T-helper 9 cell (primary cell): ENCODE data around the gene KRTAP9-7.
"Not testable (repeated sequence)": the region's sequence is repeated elsewhere in the genome, so short reads cannot be mapped to it uniquely, and the experiment has no call there.

Experiments used
- DNase-seq: peaks from one replicate; pipeline ENCODE4 v3.0.0-alpha.2; 2020
- total RNA-seq, 2 donors: gene quantifications; one replicate each; lab custom pipeline; 2026; lab: John Stamatoyannopoulos, UW

KRTAP9-7 gene, protein sequence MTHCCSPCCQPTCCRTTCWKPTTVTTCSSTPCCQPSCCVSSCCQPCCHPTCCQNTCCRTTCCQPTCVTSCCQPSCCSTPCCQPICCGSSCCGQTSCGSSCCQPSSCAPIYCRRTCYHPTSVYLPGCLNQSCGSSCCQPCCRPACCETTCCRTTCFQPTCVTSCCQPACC
- 0 reads per million in 2 donors for total RNA-seq

DNA sequence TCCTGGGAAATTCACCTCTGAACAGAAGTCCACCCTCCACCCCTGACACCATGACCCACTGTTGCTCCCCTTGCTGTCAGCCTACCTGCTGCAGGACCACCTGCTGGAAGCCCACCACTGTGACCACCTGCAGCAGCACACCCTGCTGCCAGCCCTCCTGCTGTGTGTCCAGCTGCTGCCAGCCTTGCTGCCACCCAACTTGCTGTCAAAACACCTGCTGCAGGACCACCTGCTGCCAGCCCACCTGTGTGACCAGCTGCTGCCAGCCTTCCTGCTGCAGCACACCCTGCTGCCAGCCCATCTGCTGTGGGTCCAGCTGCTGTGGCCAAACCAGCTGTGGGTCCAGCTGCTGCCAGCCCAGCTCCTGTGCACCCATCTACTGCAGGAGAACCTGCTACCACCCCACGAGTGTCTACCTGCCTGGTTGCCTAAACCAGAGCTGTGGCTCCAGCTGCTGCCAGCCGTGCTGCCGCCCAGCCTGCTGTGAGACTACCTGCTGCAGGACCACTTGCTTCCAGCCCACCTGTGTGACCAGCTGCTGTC lies at the start of gene KRTAP9-7:
TSS of gene KRTAP9-7 (plus strand) at position 51 of the 543 bp plus-strand sequence. CDS start at position 51, 0 bp downstream.
- not testable (repeated sequence) for DNase-seq

DNA sequence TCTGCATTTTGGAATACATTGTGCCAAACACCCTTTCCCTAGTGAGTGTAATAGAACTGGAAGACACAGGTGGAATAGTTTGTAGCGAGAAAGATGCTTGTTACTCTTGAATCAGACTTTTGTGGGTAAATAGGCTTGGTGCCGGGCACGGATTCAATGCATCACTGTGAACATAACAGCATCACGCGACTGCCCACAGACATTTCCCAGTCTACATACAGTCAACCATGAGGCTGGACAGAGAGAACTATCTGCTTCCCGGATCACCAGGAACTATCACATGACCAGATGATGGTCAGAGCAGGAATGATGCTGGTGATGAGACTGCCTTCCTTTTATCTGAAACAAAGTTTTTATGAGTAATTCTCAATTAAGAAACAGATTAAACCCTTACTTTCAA lies 49.4 kb upstream of the KRTAP9-7 start:
- DNase-seq = no peak

DNA sequence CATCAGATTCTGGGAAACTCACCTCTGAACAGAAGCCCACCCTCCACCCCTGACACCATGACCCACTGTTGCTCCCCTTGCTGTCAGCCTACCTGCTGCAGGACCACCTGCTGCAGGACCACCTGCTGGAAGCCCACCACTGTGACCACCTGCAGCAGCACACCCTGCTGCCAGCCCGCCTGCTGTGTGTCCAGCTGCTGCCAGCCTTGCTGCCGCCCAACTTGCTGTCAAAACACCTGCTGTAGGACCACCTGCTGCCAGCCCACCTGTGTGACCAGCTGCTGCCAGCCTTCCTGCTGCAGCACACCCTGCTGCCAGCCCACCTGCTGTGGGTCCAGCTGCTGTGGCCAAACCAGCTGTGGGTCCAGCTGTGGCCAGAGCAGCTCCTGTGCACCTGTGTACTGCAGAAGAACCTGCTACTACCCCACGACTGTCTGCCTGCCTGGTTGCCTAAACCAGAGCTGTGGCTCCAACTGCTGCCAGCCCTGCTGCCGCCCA lies 48.9 kb upstream of the KRTAP9-7 start, which contains the start of gene KRTAP9-2:
TSS of gene KRTAP9-2 (plus strand) at position 51 of the 498 bp plus-strand sequence. CDS start at position 58, 7 bp downstream.
- DNase-seq = not testable (repeated sequence)

DNA sequence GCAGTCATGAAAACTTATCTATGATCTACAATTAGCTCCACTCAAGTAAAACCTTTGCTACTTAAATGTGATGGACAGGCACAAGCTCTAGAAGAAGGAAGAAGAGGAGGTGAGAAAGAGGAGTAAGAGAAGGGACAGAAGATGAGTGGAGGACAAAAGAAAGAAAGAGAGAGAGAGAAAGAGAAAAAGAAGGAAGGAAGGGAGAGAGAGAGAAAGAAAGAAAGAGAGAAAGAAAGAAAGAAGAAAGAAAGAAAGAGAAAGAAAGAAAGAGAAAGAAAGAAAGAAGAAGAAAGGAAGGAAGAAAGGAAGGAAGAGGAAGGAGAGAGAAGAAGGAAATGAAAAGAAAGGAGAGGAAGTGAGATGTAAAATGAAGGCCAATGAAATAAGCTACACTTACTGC lies 45.4 kb upstream of the KRTAP9-7 start:
- DNase-seq = no peak

DNA sequence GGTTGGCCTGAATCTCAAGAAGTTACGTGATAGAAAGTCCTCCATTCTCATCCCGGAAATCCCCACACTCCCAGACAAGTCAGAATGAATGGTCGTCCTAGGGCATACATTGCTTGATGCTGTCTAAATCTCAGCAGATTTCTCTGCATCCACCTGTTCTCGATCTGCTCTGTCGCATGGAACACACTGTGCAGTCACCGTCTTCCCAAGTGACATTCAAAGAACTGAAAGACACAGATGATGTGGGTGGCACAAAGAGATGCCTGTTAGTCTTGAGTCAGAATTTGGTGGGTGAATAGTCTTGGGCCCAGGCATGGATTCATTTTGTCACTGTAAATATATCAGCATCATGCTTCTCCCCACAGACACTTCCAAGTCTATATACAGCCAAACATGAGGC lies 43.8 kb upstream of the KRTAP9-7 start:
- DNase-seq = no peak

DNA sequence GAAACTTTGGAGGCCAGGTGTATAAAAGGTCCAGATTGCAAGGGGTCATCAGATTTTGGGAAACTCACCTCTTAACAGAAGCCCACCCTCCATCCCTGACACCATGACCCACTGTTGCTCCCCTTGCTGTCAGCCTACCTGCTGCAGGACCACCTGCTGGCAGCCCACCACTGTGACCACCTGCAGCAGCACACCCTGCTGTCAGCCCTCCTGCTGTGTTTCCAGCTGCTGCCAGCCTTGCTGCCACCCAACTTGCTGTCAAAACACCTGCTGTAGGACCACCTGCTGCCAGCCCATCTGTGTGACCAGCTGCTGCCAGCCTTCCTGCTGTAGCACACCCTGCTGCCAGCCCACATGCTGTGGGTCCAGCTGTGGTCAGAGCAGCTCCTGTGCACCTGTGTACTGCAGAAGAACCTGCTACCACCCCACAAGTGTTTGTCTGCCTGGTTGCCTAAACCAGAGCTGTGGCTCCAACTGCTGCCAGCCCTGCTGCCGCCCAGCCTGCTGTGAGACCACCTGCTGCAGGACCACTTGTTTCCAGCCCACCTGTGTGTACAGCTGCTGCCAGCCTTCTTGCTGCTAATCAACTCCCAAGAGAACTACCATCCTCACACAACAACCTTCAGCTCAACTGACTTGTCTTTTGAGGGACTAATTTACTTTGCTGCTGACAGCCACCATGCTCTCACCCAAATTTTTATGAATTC lies 42.9 kb upstream of the KRTAP9-7 start, which contains the start of gene KRTAP9-3:
TSS of gene KRTAP9-3 (plus strand) at position 51 of the 707 bp plus-strand sequence. CDS start at position 104, 53 bp downstream.
- not testable (repeated sequence) for DNase-seq

DNA sequence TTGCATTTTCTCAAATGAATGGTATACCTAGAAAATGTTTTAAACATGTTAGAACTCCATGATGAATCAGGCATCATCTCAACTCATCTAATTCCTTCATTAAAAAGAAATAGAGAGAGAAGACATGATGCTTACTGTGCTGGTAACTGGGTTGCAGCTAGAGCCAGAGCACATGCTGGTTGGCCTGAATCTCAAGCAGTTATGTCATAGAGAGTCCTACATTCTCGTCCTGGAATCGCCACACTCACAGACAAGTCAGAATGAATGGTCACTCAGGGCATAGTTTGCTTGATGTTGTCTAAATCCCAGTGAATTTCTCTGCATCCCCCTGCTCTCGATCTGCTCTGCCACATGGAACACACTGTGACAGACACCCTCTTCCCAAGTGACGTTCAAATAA lies 38.4 kb upstream of the KRTAP9-7 start:
- not testable (repeated sequence) for DNase-seq

DNA sequence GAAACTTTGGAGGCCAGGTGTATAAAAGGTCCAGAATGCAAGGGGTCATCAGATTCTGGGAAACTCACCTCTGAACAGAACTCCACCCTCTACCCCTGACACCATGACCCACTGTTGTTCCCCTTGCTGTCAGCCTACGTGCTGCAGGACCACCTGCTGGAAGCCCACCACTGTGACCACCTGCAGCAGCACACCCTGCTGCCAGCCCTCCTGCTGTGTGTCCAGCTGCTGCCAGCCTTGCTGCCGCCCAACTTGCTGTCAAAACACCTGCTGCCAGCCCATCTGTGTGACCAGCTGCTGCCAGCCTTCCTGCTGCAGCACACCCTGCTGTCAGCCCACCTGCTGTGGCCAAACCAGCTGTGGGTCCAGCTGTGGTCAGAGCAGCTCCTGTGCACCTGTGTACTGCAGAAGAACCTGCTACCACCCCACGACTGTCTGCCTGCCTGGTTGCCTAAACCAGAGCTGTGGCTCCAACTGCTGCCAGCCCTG lies 37.5 kb upstream of the KRTAP9-7 start, which contains the start of gene KRTAP9-8:
TSS of gene KRTAP9-8 (plus strand) at position 51 of the 489 bp plus-strand sequence. CDS start at position 104, 53 bp downstream.
- DNase-seq = not testable (repeated sequence)

DNA sequence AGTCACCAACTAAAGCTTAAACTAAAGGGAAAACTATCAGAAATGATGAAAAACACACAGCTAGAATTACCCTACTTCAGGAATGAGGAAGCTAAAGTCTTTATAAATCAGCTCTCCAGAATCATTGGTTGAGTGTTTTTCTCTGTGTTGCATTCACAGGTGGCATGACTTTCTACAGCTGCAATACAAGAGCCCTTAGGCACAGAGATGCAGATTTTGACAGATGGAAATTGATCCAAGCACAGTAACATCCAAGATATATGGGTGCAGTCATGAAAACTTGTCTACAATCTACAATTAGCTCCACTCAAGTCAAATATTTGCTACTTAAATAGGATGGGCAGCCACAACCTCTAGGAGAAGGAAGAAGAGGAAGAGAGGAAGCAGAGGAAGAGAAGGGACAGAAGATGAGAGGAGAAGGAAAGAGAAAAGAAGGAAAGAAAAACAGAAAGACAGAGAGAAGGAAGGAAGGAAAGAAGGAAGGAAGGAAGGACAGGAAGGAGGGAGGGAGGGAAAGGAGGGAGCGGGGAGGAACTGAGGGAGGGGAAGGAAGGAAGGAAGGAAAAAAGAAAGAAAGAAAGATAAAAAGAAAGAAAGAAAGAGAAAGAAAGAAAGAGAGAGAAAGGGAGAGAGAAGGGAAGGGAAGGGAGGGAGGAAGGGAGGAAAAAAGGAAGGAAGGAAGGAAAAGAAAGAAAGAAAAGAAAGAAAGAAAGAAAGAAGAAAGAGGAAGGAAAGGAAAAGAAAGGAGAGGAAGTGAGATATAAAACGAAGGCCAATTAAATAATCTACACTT lies 28.3 kb upstream of the KRTAP9-7 start:
- not testable (repeated sequence) for DNase-seq

DNA sequence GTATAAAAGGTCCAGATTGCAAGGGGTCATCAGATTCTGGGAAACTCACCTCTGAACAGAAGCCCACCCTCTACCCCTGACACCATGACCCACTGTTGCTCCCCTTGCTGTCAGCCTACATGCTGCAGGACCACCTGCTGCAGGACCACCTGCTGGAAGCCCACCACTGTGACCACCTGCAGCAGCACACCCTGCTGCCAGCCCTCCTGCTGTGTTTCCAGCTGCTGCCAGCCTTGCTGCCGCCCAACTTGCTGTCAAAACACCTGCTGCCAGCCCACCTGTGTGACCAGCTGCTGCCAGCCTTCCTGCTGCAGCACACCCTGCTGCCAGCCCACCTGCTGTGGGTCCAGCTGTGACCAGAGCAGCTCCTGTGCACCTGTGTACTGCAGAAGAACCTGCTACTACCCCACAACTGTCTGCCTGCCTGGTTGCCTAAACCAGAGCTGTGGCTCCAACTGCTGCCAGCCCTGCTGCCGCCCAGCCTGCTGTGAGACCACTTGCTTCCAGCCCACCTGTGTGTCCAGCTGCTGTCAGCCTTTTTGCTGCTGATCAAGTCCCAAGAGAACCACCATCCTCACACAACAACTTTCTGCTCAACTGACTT lies 25.8 kb upstream of the KRTAP9-7 start, which contains the start of gene KRTAP9-4:
TSS of gene KRTAP9-4 (plus strand) at position 51 of the 604 bp plus-strand sequence. CDS start at position 85, 34 bp downstream.
- DNase-seq = not testable (repeated sequence)

DNA sequence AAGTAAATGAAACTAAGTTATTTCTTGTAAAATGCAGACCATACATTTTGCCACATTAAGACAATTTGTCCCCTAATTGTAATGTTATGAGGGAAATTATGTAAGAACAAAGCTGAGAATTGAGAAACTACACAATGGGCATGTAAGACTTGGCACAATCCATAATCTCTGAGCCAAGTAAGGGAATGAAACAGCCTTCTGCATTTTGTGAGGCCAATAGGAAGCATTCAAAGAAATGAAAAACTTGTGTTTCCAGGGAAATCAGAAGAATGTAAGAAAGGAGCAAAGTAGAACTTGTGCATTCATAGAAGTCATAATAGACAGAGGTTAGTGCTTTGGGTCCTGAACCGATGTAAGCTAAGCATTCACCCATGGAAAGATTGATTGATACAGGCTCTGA lies 24.2 kb upstream of the KRTAP9-7 start:
- DNase-seq = no peak

DNA sequence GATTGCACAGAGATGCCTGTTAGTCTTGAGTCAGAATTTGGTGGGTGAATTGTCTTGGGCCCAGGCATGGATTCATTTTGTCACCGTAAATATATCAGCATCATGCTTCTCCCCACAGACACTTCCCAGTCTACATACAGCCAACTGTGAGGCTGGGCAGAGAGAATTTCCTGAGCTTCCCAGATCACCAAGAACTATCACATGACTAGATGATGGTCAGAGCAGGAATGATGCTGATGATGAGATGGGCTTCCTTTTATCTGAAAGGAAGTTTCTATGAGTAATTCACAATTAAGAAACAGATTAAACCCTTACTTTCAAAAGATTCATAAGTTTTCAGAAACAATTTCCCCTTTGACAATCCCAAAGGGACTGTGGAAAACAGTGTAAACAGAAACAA lies 20.6 kb upstream of the KRTAP9-7 start:
- DNase-seq = no peak

DNA sequence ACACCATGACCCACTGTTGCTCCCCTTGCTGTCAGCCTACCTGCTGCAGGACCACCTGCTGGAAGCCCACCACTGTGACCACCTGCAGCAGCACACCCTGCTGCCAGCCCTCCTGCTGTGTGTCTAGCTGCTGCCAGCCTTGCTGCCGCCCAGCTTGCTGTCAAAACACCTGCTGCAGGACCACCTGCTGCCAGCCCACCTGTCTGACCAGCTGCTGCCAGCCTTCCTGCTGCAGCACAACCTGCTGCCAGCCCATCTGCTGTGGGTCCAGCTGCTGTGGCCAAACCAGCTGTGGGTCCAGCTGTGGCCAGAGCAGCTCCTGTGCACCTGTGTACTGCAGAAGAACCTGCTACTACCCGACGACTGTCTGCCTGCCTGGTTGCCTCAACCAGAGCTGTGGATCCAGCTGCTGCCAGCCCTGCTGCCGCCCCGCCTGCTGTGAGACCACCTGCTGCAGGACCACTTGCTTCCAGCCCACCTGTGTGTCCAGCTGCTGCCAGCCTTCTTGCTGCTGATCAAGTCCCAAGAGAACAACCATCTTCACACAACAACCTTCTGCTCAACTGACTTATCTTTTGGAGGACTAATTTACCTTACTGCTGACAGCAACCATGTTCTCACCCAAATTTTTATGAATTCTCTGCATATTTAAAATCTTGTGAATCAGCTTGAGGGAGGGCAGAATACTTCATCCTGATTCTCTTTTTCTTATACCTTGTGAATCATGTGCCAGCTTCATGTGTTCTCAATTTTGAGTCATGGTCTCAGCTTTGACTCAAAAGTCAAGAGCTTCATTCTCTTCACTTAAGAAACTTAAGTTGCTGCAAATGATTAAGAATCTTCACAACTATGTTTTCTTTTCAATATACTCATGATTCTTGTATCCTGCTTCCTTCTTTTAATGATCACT lies 19.9 kb upstream of the KRTAP9-7 start, which contains the start of gene KRTAP9-9:
TSS of gene KRTAP9-9 (plus strand) at position 4 of the 910 bp plus-strand sequence.
- DNase-seq = not testable (repeated sequence)

DNA sequence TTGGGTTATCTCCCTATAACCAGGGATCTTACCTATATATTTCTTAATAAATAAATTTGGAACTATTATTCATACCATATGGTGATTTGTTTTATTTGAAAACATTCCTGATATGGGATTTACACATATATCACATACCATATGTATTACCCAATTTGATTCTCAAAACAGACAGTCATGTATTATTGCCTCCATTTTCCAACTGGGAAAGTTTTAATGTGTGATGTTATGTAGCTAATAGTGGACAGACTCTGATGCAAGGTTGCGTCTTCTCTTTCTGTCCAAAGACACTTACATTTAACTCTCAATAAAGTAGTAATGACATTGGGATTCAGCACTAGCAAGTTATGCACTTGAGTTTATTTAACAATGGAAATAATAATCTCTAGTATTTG lies 19.2 kb upstream of the KRTAP9-7 start:
- no peak for DNase-seq

DNA sequence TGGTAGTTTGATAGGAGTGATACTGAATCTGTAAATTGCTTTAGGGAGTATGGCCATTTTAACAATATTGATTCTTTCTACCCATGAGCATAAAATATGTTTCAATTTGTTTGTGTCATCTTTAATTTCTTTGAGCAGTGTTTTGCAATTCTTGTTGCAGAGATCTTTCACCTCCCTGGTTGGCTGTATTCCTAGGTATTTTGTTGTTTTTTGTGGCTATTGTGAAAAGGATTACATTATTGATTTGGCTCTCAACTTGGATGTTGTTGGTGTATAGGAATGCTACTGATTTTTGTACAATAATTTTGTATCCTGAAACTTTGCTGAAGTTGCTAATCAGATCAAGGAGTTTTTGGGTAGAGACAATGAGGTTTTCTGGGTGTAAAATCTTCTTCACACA lies 17.1 kb upstream of the KRTAP9-7 start:
- no peak for DNase-seq

DNA sequence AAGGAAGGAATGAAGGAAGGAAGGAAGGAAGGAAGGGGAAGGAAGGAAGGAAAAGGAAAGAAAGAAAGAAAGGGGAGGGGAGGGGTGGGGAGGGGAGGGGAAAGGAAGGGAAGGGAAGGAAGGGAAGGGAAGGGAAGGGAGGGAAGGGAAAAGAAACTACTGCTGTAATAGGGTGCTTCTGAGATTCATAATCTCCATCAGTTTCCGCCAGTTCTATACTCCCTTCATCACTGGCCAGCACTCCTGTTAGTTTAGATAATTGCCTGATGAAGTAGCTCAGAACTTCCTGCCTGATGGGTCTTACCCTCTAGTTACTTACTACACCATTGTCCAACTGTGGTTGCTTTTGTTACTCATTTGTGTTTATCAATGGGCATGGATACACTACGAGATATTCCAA lies 12.3 kb upstream of the KRTAP9-7 start:
- no peak for DNase-seq

DNA sequence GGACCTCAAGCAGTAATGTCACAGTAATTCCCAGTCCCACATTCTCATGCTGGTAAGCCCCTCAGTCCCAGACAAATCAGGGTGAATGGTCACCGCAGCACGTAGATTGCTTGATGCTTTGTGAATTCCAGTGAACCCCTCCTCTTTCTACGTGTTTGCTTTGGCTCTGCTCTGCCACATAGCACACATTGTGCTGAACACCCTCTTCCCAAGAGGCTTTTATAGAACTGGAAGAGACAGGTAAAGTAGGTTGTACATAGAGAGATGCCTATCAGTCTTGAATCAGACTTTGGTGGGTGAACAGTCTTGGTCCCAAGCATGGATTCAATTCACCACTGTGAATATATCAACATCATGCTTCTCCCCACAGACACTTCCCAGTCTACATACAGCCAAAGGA lies 10.9 kb upstream of the KRTAP9-7 start:
- DNase-seq = no peak

DNA sequence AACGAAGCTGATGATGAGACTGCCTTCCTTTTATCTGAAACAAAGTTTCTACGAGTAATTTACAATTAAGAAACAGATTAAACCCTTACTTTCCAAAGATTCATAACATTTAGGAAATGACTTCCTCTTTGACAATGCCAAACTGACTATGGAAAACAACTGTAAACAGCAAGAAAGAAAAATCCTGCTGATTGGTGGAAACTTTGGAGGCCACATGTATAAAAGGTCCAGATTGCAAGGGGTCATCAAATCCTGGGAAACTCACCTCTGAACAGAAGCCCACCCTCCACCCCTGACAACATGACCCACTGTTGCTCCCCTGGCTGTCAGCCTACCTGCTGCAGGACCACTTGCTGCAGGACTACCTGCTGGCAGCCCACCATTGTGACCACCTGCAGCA lies 10.4 kb upstream of the KRTAP9-7 start, which contains the start of gene KRTAP9-6:
TSS of gene KRTAP9-6 (plus strand) at position 301 of the 400 bp plus-strand sequence. CDS start at position 301, 0 bp downstream.
- no peak for DNase-seq

DNA sequence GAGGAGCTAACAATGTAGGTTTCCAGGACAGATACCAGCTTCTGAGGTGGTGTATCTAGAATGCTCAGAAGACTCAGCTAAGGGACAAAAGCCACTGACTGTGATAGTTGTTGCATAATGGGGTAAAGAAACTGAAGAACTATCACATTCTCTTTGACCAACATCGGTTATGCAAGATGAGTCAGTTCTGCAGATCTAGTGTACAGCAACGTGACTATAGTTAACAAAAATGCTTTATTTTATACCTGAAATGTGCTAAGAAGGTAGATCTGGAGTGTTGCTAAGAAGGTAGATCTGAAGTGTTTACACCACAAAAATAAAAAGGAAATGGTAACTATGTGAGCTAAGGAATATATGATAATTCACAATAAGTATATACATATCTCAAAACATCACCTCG lies 7.8 kb upstream of the KRTAP9-7 start:
- DNase-seq = no peak

DNA sequence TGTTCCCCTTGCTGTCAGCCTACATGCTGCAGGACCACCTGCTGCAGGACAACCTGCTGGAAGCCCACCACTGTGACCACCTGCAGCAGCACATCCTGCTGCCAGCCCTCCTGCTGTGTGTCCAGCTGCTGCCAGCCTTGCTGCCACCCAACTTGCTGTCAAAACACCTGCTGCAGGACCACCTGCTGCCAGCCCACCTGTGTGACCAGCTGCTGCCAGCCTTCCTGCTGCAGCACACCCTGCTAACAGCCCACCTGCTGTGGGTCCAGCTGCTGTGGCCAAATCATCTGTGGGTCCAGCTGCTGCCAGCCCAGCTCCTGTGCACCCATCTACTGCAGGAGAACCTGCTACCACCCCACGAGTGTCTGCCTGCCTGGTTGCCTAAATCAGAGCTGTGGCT lies 4.2 kb upstream of the KRTAP9-7 start:
- not testable (repeated sequence) for DNase-seq
